H9 (cell line): ENCODE results near the gene ZBTB47. TPM values are rescaled to one million over a fixed set of nuclear protein-coding genes. Genes with fewer than 3 reads are reported as not detected.

ENCODE experiments used
- DNase-seq: peaks from one replicate; pipeline ENCODE4 v3.0.0-alpha.2; 2017
- H2AFZ ChIP-seq: one replicate; pipeline ENCODE4 v1.6.1; 2013; ENCODE audit warnings: mild to moderate bottlenecking, low read length, control low read depth, moderate library complexity
- H2AK5ac ChIP-seq: 2 replicates; pipeline ENCODE4 v1.6.1; 2013; ENCODE audit warnings: low read length, control low read depth, mixed read lengths; ENCODE audit not compliant: insufficient read length
- H2BK120ac ChIP-seq: one replicate; pipeline ENCODE4 v1.6.1; 2013; ENCODE audit warnings: low read depth, mild to moderate bottlenecking, low read length, control low read depth, inconsistent platforms; ENCODE audit not compliant: poor library complexity, severe bottlenecking
- H2BK12ac ChIP-seq: 2 replicates; pipeline ENCODE4 v1.6.1; 2013; ENCODE audit warnings: low read length, control low read depth, mixed read lengths, low read depth; ENCODE audit not compliant: insufficient read length
- H2BK15ac ChIP-seq: 2 replicates; pipeline ENCODE4 v1.6.1; 2013; ENCODE audit warnings: low read depth, low read length, control low read depth
- H2BK20ac ChIP-seq: one replicate; pipeline ENCODE4 v1.6.1; 2013; ENCODE audit warnings: low read depth, mild to moderate bottlenecking, low read length, control low read depth, inconsistent platforms; ENCODE audit not compliant: poor library complexity, severe bottlenecking
- H2BK5ac ChIP-seq: 2 replicates; pipeline ENCODE4 v1.6.1; 2013; ENCODE audit warnings: low read length, control low read depth, mixed read lengths; ENCODE audit not compliant: insufficient read length
- H3K14ac ChIP-seq: 2 replicates; pipeline ENCODE4 v1.6.1; 2013; ENCODE audit warnings: low read length, control low read depth; ENCODE audit not compliant: insufficient read depth
- H3K18ac ChIP-seq: 2 replicates; pipeline ENCODE4 v1.6.1; 2013; ENCODE audit warnings: low read depth, mild to moderate bottlenecking, mixed read lengths, low read length, control low read depth; ENCODE audit not compliant: insufficient read length
- H3K23ac ChIP-seq: 2 replicates; pipeline ENCODE4 v1.6.1; 2013; ENCODE audit warnings: low read length, control low read depth, mixed read lengths, low read depth; ENCODE audit not compliant: insufficient read length
- H3K23me2 ChIP-seq: 2 replicates; pipeline ENCODE4 v1.6.1; 2013; ENCODE audit warnings: low read depth, mild to moderate bottlenecking, mixed read lengths, low read length, control low read depth; ENCODE audit not compliant: insufficient read length, poor library complexity, severe bottlenecking
- H3K27ac ChIP-seq: 2 replicates; pipeline ENCODE4 v1.5.1; 2013; ENCODE audit warnings: low read length, control low read depth, mixed read lengths, low read depth; ENCODE audit not compliant: insufficient read length
- H3K27me3 ChIP-seq: 2 replicates; pipeline ENCODE4 v1.6.1; 2013; ENCODE audit warnings: low read length, control low read depth, inconsistent platforms; ENCODE audit not compliant: insufficient read depth
- H3K4ac ChIP-seq: 2 replicates; pipeline ENCODE4 v1.6.1; 2013; ENCODE audit warnings: low read depth, mild to moderate bottlenecking, control low read depth, inconsistent platforms, low read length, moderate library complexity
- H3K4me1 ChIP-seq: 2 replicates; pipeline ENCODE4 v1.6.1; 2013; ENCODE audit warnings: low read length, control low read depth, inconsistent platforms; ENCODE audit not compliant: insufficient read depth
- H3K4me2 ChIP-seq: 2 replicates; pipeline ENCODE4 v1.6.1; 2013; ENCODE audit warnings: low read length, control low read depth, mixed read lengths; ENCODE audit not compliant: insufficient read length, insufficient read depth
- H3K56ac ChIP-seq: 2 replicates; pipeline ENCODE4 v1.6.1; 2013; ENCODE audit warnings: low read depth, mild to moderate bottlenecking, mixed read lengths, low read length, control low read depth; ENCODE audit not compliant: insufficient read length
- H3K79me1 ChIP-seq: 2 replicates; pipeline ENCODE4 v1.6.1; 2013; ENCODE audit warnings: low read depth, mild to moderate bottlenecking, moderate library complexity, low read length, control low read depth, inconsistent platforms; ENCODE audit not compliant: insufficient read depth, poor library complexity, severe bottlenecking
- H3K79me2 ChIP-seq: 2 replicates; pipeline ENCODE4 v1.6.1; 2013; ENCODE audit warnings: low read length, control low read depth, inconsistent platforms; ENCODE audit not compliant: insufficient read depth
- H3K9ac ChIP-seq: 2 replicates; pipeline ENCODE4 v1.6.1; 2013; ENCODE audit warnings: low read length, control low read depth, mixed read lengths; ENCODE audit not compliant: insufficient read length; ENCODE audit errors: extremely low read depth
- H3K9me3 ChIP-seq: one replicate; pipeline ENCODE4 v1.6.1; 2013; ENCODE audit warnings: low read depth, low read length, inconsistent platforms; ENCODE audit not compliant: control insufficient read depth
- H3T11ph ChIP-seq: one replicate; pipeline ENCODE4 v1.6.1; 2013; ENCODE audit warnings: mild to moderate bottlenecking, low read length, control low read depth, inconsistent platforms
- H4K20me1 ChIP-seq: one replicate; pipeline ENCODE4 v1.6.1; 2013; ENCODE audit not compliant: control insufficient read depth, insufficient read length, insufficient read depth
- H4K5ac ChIP-seq: 2 replicates; pipeline ENCODE4 v1.6.1; 2013; ENCODE audit warnings: low read depth, mild to moderate bottlenecking, mixed read lengths, low read length, control low read depth; ENCODE audit not compliant: insufficient read length
- H4K8ac ChIP-seq: replicated peaks from 2 replicates; pipeline ENCODE4 v1.6.1; 2013; ENCODE audit warnings: low read length, control low read depth, mixed read lengths, low read depth; ENCODE audit not compliant: insufficient read length
- H4K91ac ChIP-seq: 2 replicates; pipeline ENCODE4 v1.6.1; 2013; ENCODE audit warnings: low read depth, mild to moderate bottlenecking, moderate library complexity, mixed read lengths, low read length, control low read depth; ENCODE audit not compliant: insufficient read length
- H3K27ac Mint-ChIP-seq, 3 experiments: 2 replicates in 2 of 3; 3 replicates in 1 of 3; pipeline ENCODE4 v1.8.0; 2020 to 2021; ENCODE audit warnings: mixed read lengths in 3 of 3, mild to moderate bottlenecking in 1 of 3, moderate library complexity in 1 of 3
- H3K27me3 Mint-ChIP-seq: 2 replicates; pipeline ENCODE4 v1.8.0; 2021; ENCODE audit warnings: low read depth, mild to moderate bottlenecking, moderate library complexity, mixed read lengths
- H3K36me3 Mint-ChIP-seq, 3 experiments: 2 replicates in 2 of 3; 3 replicates in 1 of 3; pipeline ENCODE4 v1.8.0; 2020 to 2021; ENCODE audit warnings: low read depth in 3 of 3, mixed read lengths in 3 of 3; ENCODE audit not compliant: insufficient read depth in 1 of 3
- H3K4me1 Mint-ChIP-seq, 2 experiments: 2 replicates each; pipeline ENCODE4 v1.8.0; 2020; ENCODE audit warnings: mixed read lengths in 2 of 2
- H3K4me3 Mint-ChIP-seq, 2 experiments: 2 replicates in 1 of 2; 3 replicates in 1 of 2; pipeline ENCODE4 v1.8.0; 2020 to 2021; ENCODE audit warnings: mild to moderate bottlenecking in 2 of 2, mixed read lengths in 2 of 2, moderate library complexity in 1 of 2
- H3K9me3 Mint-ChIP-seq, 2 experiments: 2 replicates in 1 of 2; 3 replicates in 1 of 2; pipeline ENCODE4 v1.8.0; 2020; ENCODE audit warnings: mild to moderate bottlenecking in 2 of 2, mixed read lengths in 2 of 2, moderate library complexity in 1 of 2
- WGBS: extraction: QIAGEN DNeasy Blood & Tissue Kit; methylation state at CpG from one replicate; pipeline ENCODE4 v1.1.7; 2013; ENCODE audit warnings: missing lambda C conversion rate, low lambda C conversion rate, mixed read lengths; ENCODE audit not compliant: insufficient read length; ENCODE audit errors: extremely low coverage; 5-methylcytosine and 5-hydroxymethylcytosine counted together
- total RNA-seq: library from RNA; stranded (reverse); gene quantifications from 2 replicates; pipeline ENCODE4 v1.2.1, GENCODE V29; 2021
- TF ChIP-seq, protein P1 (sequence below): fragments of 200-600 bp; sonication (generic); conservative IDR thresholded peaks from 3 replicates; pipeline ENCODE4 v1.8.0; 2021; ENCODE audit warnings: antibody characterized with exemption, mild to moderate bottlenecking

ZBTB47 gene
- total RNA-seq, 1 experiment from 2014 or later = 3.6 TPM

DNA sequence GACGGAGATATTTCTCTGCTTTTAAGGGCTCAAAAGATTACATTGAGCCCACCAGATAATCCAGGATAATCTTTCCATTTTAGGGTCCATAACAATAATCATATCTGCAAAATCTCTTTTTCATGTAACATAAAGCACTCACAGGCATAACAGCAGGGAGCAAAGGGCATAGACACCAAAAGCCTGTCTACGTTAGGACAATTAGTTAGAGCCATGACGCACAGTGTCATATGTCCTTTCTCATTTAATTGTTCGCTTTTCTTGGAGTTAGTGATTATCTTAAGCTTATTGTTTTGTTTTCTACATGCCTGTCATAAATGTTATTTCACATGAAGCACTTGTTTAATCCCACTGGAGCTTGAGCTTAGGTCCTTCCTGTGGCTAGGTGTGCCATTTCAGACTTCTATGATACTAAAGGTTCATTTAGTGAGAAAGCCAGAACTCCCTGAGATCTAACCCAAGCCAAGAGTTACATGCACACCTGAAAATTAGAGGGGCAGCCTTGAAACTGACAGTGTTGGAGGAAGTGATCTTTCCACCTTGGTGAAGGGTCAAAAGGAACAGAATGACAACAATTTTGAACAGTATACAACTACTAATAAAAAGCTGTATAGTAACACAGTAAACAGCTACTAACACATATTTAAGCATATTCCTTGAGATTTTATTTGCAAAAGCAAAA, 60.8 kb downstream of the ZBTB47 start:
- no peak overlapping the region for H4K91ac ChIP-seq
- no peak overlapping the region for H3K4ac ChIP-seq
- H3K27ac Mint-ChIP-seq = no peak overlapping the region
- WGBS = no CpG with 5 or more reads among the region's 4 CpGs
- no peak overlapping the region for H2AK5ac ChIP-seq
- no peak overlapping the region for H3K14ac ChIP-seq
- H3K9me3 Mint-ChIP-seq = no peaks in the 10 kb centered on the region; a peak in 1 of 5 replicates
- H3K27ac ChIP-seq = no peak overlapping the region
- H3K27me3 Mint-ChIP-seq = peaks cover 7% of the 10 kb centered on the region
- no peak overlapping the region for H2BK120ac ChIP-seq
- H3K9me3 ChIP-seq = no peaks in the 10 kb centered on the region
- H2BK20ac ChIP-seq = no peak overlapping the region
- no peaks in the 10 kb centered on the region for H3K27me3 ChIP-seq
- DNase-seq = no peak
- H3K79me2 ChIP-seq = no peaks in the 10 kb centered on the region
- no peak overlapping the region for H2BK12ac ChIP-seq
- H3K4me3 Mint-ChIP-seq = no peak overlapping the region
- H3K4me2 ChIP-seq = no peak overlapping the region
- H3K36me3 Mint-ChIP-seq = no peaks in the 10 kb centered on the region
- no peak overlapping the region for H3K23ac ChIP-seq
- TF ChIP-seq, protein P1, sequence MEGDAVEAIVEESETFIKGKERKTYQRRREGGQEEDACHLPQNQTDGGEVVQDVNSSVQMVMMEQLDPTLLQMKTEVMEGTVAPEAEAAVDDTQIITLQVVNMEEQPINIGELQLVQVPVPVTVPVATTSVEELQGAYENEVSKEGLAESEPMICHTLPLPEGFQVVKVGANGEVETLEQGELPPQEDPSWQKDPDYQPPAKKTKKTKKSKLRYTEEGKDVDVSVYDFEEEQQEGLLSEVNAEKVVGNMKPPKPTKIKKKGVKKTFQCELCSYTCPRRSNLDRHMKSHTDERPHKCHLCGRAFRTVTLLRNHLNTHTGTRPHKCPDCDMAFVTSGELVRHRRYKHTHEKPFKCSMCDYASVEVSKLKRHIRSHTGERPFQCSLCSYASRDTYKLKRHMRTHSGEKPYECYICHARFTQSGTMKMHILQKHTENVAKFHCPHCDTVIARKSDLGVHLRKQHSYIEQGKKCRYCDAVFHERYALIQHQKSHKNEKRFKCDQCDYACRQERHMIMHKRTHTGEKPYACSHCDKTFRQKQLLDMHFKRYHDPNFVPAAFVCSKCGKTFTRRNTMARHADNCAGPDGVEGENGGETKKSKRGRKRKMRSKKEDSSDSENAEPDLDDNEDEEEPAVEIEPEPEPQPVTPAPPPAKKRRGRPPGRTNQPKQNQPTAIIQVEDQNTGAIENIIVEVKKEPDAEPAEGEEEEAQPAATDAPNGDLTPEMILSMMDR = no peak
- H2BK5ac ChIP-seq = no peak overlapping the region
- no peak overlapping the region for H3K18ac ChIP-seq
- H3K23me2 ChIP-seq = no peaks in the 10 kb centered on the region
- H3K4me1 ChIP-seq = no peaks in the 10 kb centered on the region
- H3T11ph ChIP-seq = no peak overlapping the region
- H2AFZ ChIP-seq = no peak overlapping the region
- no peaks in the 10 kb centered on the region for H3K79me1 ChIP-seq
- H3K56ac ChIP-seq = no peak overlapping the region
- H4K5ac ChIP-seq = no peak overlapping the region
- no peak overlapping the region for H2BK15ac ChIP-seq
- no peak overlapping the region for H4K8ac ChIP-seq
- H3K9ac ChIP-seq = no peak overlapping the region
- H3K4me1 Mint-ChIP-seq = peaks cover 0 to 4% of the 10 kb centered on the region in 2 experiments; a peak in 2 of 4 replicates
- no peaks in the 10 kb centered on the region for H4K20me1 ChIP-seq

Other genes starting within 250 kb of the ZBTB47 start
- gene LYZL4, start 243.1 kb upstream of the ZBTB47 start, total RNA-seq = not detected in 2 replicates
- 6.3 and 6.5 TPM in 2 replicates for gene VIPR1, start 151.1 kb upstream of the ZBTB47 start, total RNA-seq
- 28.2 and 28.8 TPM in 2 replicates for gene SEC22C, start 71.7 kb upstream of the ZBTB47 start, total RNA-seq
- 92.1 and 97.8 TPM in 2 replicates for gene SS18L2, start 62.8 kb upstream of the ZBTB47 start, total RNA-seq
- gene NKTR, start 53.0 kb upstream of the ZBTB47 start, total RNA-seq = 66.4 and 79.8 TPM in 2 replicates
- not detected in 2 replicates for gene KLHL40, start 31.8 kb downstream of the ZBTB47 start, total RNA-seq
- gene HHATL, start 49.1 kb downstream of the ZBTB47 start, total RNA-seq = 0.46 TPM in 1 of 2 replicates, not detected in the other
- not detected in 2 replicates for gene CCDC13, start 119.6 kb downstream of the ZBTB47 start, total RNA-seq
- 77.6 and 84.2 TPM in 2 replicates for gene HIGD1A, start 150.8 kb downstream of the ZBTB47 start, total RNA-seq
- 0.13 TPM in 1 of 2 replicates, not detected in the other for gene ACKR2, start 155.7 kb downstream of the ZBTB47 start, total RNA-seq
- not detected in 2 replicates for gene CYP8B1, start 222.2 kb downstream of the ZBTB47 start, total RNA-seq